Purkinje cell (primary cell): ENCODE results near the gene NTRK1. TPM values are rescaled to one million over a fixed set of nuclear protein-coding genes. Genes with fewer than 3 reads are reported as not detected.

ENCODE experiments used
- polyA plus RNA-seq: library from polyadenylated mRNA; unstranded; fragments of >200 nt; fragmentation: Nextera tagmentation; gene quantifications from 2 replicates; pipeline ENCODE4 v1.2.1, GENCODE V29; 2014

The NTRK1 gene
- polyA plus RNA-seq = not detected in 2 replicates

DNA sequence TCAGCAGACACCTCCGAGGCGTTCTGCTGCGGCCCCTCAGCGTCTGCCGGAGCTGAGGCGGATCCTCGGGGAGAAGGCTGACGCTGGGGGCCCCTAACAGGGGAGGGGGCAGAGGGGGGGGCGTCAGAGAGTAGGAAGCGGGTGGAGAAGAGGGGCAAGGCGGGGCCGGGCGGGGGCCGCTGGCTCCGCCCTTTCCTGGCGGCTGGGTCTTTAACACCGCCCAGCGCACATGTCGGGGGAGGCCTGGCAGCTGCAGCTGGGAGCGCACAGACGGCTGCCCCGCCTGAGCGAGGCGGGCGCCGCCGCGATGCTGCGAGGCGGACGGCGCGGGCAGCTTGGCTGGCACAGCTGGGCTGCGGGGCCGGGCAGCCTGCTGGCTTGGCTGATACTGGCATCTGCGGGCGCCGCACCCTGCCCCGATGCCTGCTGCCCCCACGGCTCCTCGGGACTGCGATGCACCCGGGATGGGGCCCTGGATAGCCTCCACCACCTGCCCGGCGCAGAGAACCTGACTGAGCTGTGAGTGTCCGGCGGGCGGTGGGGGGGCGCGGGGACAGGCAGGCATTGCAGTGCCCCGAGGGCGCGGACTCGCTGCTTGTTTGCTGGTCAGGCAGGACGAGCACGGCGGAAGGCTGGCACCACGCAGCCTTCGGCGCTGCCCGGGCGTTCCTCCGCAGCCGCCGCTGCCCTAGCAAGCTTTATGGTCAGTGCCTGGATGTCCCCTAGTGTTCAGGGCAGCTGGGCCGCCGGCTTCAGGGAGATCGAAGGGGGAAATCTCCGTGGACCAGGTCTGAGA lies at the start of gene NTRK1:
Gene NTRK1, plus strand, starts transcription at position 238 of the 796 bp plus-strand sequence. Its CDS starts 70 bp downstream, at position 308.

DNA sequence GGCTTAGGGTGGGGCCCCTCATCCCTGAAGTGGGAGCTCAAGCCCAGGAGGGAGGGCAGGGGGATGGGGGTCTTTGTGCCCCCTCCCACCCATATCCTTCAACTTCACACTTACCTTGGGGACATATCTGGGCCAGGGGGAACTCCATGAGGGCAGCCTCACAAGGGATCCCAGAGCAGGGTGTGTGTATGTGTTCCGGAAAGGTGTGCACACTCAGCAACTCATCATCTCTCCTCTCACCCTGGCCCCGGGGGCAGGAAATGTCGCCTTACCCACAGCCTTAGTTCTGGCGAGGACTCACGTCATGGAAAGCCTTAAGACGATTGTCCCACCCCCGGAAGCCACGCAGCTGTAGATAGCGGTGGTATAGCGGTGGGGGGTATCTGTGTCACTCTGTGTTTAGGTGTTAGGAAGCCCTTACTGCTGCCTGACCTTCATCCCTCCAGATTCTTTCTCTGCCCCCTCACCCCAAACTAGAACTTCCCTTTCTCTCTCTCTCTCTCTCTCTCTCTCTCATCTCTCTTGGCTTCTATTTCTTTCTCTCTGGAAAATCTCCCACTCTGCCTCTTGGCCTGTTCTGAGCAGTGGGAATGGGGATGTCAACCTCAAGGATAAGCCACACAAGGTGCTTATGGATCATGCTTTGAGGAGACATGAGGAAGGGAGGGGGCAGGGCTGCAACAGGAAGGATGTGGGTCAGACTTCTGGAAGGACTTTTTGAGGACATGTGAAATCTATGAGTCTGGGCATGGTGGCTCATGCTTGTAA lies 43.9 kb upstream of the NTRK1 start, which contains the start of gene SH2D2A:
Gene SH2D2A, minus strand, starts transcription at position 288 of the 768 bp plus-strand sequence. Its CDS starts 140 bp downstream, at position 148.

DNA sequence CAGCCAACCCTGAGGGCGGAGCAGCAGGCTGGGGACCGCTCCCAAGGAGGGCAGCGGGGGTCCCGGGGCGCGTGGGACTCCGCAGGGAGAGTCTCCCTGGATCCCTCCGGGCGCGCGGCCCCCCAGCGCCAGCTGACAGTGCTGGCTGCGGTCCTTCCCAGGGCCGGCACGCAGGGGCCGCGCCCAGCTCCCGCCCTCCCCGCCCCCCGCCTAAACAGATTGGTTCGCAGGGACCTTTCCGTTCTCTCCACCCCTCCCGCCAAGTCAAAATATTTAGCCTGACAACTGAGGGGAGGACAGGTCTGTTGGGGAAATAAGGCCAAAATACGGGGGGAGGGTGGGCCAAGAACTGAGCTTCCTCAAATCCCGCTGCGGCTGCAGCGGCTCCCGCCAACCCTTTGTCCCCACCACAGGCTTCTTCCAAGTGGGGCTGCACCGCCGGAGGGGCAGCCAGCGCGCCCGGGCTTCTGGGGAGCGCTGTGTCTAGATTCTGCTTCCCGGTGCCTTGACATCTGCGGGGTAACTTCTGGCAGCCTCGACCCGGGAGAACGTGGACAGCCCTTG lies 1.6 kb upstream of the NTRK1 start, which contains the start of gene INSRR:
Gene INSRR, minus strand, starts transcription at position 159 of the 564 bp plus-strand sequence. CDS start 496 bp downstream, outside the sequence.

DNA sequence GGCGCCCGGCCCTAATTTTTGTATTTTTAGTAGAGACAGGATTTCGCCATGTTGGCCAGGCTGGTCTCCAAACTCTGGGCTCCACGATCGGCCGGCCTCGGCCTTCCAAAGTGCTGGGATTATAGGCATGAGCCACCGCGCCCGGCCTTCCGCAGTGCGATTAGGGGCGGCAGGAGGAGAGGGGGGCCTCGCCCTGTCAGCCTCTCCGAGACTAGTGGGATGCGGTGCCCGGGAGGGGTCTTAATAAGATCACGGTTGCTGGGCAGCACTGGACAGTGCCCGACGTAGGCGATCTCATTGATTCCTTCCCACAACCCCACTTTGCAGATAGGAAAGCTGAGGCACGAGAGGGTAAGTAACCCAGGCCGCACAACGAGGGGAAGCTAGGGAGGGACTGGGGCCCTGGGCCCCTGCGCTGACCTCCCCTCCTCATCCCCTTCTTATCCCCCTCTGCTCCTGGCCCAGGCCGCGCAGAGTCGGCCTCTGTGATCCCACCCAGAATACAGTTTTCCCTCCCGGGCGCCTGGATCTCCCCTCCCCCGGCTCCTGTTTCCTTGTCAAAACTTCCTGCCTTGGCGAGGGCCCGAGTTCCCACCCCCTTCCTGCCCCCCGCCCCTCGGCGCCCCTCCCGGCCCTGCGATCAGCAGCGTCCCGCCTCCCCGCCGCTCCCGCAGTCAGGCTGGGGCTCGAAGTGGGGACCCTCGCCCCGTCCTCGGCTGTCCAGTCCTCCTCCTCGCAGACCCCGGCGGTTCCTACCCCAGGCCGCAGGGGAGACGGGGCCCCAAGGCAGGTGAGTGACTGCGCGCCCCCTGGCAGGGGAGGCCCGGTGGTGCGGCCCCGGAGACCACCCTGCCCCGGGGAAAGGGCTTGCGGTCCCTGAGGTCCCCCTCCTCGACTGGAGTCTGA lies 32.6 kb downstream of the NTRK1 start, which contains the start of gene PEAR1:
Gene PEAR1, plus strand, starts transcription at position 671 of the 906 bp plus-strand sequence. CDS start 10,209 bp downstream, outside the sequence.

DNA sequence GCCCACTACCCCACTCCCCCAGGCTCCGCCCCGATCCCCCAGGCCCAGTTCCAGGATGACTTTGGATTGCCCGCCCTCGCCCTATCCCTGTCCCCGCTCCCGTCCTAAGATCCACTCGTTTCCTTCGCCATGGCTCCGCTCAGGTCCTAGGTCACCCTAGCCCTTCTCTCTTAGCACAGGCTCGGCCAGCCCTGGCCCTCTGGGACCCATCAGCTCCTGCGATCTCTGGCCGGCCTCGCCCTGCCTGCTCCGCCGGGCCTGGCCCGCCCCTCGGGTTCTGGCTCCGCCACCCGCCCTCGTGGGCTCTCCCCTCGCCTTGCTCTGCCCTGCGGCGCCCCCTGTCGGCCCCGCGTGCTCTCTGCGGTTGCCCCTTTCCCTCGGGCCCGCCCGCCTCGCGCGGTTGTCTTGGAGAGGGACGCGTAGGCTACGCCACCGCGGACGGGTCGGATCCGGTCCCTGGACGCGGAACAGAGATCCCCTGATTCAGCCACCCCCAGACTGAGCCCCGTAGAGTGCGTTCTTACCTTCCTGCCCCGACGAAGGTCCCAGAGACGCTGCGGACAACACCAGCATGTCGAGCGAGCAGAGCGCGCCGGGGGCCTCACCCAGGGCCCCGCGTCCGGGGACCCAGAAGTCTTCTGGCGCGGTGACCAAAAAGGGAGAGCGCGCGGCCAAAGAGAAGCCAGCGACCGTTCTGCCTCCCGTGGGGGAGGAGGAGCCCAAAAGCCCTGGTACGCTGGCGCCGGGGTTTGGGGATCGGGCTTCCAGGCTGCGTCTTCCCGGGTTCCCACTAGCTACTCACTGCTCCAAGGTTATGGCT lies 59.8 kb downstream of the NTRK1 start, which contains the start of gene LRRC71:
Gene LRRC71, plus strand, starts transcription at position 400 of the 820 bp plus-strand sequence. Its CDS starts 172 bp downstream, at position 572.

Other genes starting within 250 kb of the NTRK1 start
- not detected in 2 replicates for gene HAPLN2, start 241.4 kb upstream of the NTRK1 start, polyA plus RNA-seq
- 11.1 and 13.8 TPM in 2 replicates for gene BCAN, start 218.7 kb upstream of the NTRK1 start, polyA plus RNA-seq
- 1.4 and 2.3 TPM in 2 replicates for gene NES, start 183.5 kb upstream of the NTRK1 start, polyA plus RNA-seq
- gene CRABP2, start 155.3 kb upstream of the NTRK1 start, polyA plus RNA-seq = 0.40 TPM in 1 of 2 replicates, not detected in the other
- 3.2 and 7.9 TPM in 2 replicates for gene METTL25B, start 132.4 kb upstream of the NTRK1 start, polyA plus RNA-seq
- gene ISG20L2, start 132.1 kb upstream of the NTRK1 start, polyA plus RNA-seq = 1.8 and 2.5 TPM in 2 replicates
- gene MRPL24, start 119.8 kb upstream of the NTRK1 start, polyA plus RNA-seq = 33.8 and 58.2 TPM in 2 replicates
- gene HDGF, start 109.2 kb upstream of the NTRK1 start, polyA plus RNA-seq = 21.2 and 24.3 TPM in 2 replicates
- 17.6 and 22.9 TPM in 2 replicates for gene PRCC, start 93.3 kb upstream of the NTRK1 start, polyA plus RNA-seq
- not detected in 2 replicates for gene SH2D2A, start 44.0 kb upstream of the NTRK1 start, polyA plus RNA-seq
- not detected in 2 replicates for gene INSRR, start 1.7 kb upstream of the NTRK1 start, polyA plus RNA-seq
- gene PEAR1, start 32.9 kb downstream of the NTRK1 start, polyA plus RNA-seq = 0.08 TPM in 1 of 2 replicates, not detected in the other
- gene LRRC71, start 59.8 kb downstream of the NTRK1 start, polyA plus RNA-seq = not detected in 2 replicates
- 1.6 and 3.9 TPM in 2 replicates for gene ARHGEF11, start 184.9 kb downstream of the NTRK1 start, polyA plus RNA-seq
- gene ETV3L, start 238.9 kb downstream of the NTRK1 start, polyA plus RNA-seq = not detected in 2 replicates